Adrenal gland (tissue), 5 donors: ENCODE data around the gene GPC5.

Source experiments
- CTCF ChIP-seq, 6 experiments: fragments of 450-650 bp in 4 of 6; fragments of 200-600 bp in 2 of 6; sonication (generic) in 1 of 6; IDR thresholded peaks; 1 replicate in 5 of 6; 2 replicates in 1 of 6; pipeline versions ENCODE4 v1.5.1 to v1.8.0; 2016 to 2021; ENCODE audit warnings: antibody characterized with exemption in 6 of 6, mild to moderate bottlenecking in 2 of 6, moderate library complexity in 1 of 6
- POLR2A ChIP-seq, 2 donors: fragments of 450-650 bp; IDR thresholded peaks; one replicate each; pipeline ENCODE4 v1.6.1; 2017; ENCODE audit warnings: antibody characterized with exemption in 2 of 2, mild to moderate bottlenecking in 2 of 2, moderate library complexity in 1 of 2
- donor health status: DM: no; HTN: no; CAD: no.

GRCh38 chr13:91546900-91547299, 148.5 kb downstream of the GPC5 start:
- TF ChIP-seq CTCF (IDR thresholded peaks at IDR 0.05) = no peak
- TF ChIP-seq POLR2A (IDR thresholded peaks at IDR 0.05) = no peak
